ENCODE results near the gene PLXNB2.
"Not testable (repeated sequence)": the region's sequence is repeated elsewhere in the genome, so short reads cannot be mapped to it uniquely, and the experiment has no call there.

Gene PLXNB2

DNA sequence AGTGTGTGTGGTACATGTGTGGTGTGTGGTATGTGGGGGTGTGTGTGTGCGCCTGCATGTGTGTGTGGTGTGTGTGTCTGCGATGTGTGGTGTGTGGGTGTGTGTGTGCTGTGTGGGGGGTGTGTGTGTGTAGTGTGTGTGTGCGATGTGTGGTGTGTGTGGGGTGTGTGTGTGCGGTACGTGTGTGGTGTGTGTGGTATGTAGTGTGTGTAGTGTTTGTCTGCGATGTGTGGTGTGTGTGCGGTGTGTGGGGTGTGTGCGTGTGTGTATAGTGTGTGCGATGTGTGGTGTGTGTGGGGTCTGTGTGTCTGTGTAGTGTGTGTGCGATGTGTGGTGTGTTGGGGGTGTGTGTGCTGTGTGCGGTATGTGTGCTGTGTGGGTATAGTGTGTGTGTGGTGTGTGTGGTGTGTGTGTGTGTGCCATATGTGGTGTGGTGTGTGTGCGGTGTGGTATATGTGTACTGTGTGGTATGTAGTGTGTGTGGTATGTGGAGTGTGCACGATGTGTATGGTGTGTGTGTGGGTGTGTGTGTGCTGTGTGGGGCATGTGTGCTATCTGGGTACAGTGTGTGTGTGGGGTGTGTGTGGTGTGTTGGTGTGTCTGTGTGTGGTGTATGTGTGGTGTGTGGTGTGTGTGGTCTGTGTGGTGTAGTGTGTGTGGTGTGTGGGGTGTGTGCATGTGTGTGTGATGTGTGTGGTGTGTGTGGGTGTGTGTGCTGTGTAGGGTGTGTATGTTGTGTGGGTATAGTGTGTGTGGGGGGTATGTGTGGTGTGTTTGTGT lies 30.0 kb upstream of the PLXNB2 start:
- TF ChIP-seq, protein P1, sequence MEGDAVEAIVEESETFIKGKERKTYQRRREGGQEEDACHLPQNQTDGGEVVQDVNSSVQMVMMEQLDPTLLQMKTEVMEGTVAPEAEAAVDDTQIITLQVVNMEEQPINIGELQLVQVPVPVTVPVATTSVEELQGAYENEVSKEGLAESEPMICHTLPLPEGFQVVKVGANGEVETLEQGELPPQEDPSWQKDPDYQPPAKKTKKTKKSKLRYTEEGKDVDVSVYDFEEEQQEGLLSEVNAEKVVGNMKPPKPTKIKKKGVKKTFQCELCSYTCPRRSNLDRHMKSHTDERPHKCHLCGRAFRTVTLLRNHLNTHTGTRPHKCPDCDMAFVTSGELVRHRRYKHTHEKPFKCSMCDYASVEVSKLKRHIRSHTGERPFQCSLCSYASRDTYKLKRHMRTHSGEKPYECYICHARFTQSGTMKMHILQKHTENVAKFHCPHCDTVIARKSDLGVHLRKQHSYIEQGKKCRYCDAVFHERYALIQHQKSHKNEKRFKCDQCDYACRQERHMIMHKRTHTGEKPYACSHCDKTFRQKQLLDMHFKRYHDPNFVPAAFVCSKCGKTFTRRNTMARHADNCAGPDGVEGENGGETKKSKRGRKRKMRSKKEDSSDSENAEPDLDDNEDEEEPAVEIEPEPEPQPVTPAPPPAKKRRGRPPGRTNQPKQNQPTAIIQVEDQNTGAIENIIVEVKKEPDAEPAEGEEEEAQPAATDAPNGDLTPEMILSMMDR (IDR thresholded peaks at IDR 0.05; ENCODE audit: insufficient read depth, low read depth, low read length, missing control alignments), result no peak
- DNase-seq (ENCODE audit: low read depth), result no peak
- no peak overlapping the region for H3K4me3 ChIP-seq (ENCODE audit: low read length)

DNA sequence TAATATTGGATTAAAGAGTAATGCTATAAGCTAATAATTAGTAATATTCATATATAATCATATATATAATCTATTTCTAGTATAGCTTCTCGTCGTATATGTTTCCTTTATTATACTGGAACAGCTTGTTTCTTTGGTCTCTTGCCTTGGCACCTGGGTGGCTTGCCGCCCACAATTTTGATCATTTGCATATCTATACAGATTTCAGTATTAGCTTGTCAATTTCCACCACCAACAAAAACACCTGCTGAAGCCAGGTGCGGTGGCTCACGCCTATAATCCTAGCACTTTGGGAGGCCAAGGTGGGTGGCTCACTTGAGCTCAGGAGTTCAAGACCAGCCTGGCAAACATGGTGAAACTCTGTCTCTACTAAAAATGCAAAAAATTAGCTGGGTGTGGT lies 27.0 kb upstream of the PLXNB2 start:
- not testable (repeated sequence) for H3K4me3 ChIP-seq (ENCODE audit: low read length); DNase-seq (ENCODE audit: low read depth)

- TF ChIP-seq, protein P1 (IDR thresholded peaks at IDR 0.05; ENCODE audit: insufficient read depth, low read depth, low read length, missing control alignments), result no peak
- no peak overlapping the region for H3K4me3 ChIP-seq (ENCODE audit: low read length)
- peak; percentile 80 for DNase-seq (ENCODE audit: low read depth)
Observed at GRCh38 chr22:50329236-50329635, 21.8 kb upstream of the PLXNB2 start.

GRCh38 chr22:50327711-50328019 lies 20.2 kb upstream of the PLXNB2 start:
- peak overlapping the region; percentile 58 for H3K4me3 ChIP-seq (ENCODE audit: low read length)
- DNase-seq (ENCODE audit: low read depth), result no peak
- TF ChIP-seq, protein P1 (IDR thresholded peaks at IDR 0.05; ENCODE audit: insufficient read depth, low read depth, low read length, missing control alignments), result no peak

DNA sequence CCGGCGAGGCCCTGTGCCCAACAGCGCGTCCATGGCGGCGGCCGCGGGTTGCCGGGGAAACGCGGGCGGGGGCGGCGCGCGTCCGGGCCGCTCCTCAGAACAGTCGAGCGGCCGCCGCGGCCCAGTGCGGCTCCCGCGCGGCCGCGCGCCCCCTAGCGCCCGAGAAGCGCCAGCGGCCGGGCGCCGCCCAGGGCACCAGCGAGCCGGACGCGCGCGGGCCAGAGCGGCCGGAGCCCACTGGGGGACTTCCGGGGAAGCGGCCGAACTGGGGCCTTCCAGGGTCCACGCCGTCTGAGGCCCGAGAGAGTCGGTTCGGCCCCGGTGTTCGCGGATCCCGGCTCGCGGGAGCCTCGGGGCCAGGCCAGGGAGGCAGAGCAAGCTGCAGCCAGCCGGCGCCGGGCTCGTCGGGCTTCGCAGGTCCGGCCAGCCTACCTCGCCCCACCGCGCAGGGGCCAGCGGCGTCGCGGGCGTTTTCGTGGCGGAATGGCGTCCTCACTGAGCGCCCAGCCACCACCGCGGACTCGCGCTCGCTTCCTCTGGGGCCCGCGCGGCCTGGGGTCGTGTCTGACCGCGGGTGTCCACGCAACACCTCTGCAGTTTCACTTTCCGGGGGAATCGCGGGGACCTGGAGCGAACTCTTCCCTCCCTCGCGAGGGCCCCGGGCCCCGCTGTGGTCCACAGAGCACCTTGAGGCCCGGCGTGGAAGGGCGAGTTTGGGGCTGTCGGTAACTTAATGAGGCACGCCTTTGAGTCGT lies 19.7 kb upstream of the PLXNB2 start, which contains the start of gene DENND6B:
TSS of gene DENND6B (minus strand) at position 57 of the 755 bp plus-strand sequence. CDS start at position 33, 24 bp downstream.
- H3K4me3 ChIP-seq (ENCODE audit: low read length), result peak within 1 kb of the TSS; percentile 58
- peak; percentile 78 for DNase-seq (ENCODE audit: low read depth)
- TF ChIP-seq, protein P1 (IDR thresholded peaks at IDR 0.05; ENCODE audit: insufficient read depth, low read depth, low read length, missing control alignments), result peak; percentile 11

- TF ChIP-seq, protein P1 (IDR thresholded peaks at IDR 0.05; ENCODE audit: insufficient read depth, low read depth, low read length, missing control alignments), result no peak
- no peak for DNase-seq (ENCODE audit: low read depth)
- peak overlapping the region; percentile 54 for H3K4me3 ChIP-seq (ENCODE audit: low read length)
Observed at GRCh38 chr22:50326225-50326955, 18.9 kb upstream of the PLXNB2 start.
